Subcutaneous abdominal adipose tissue (tissue), 5 donors: ENCODE data around the gene RAB4B.
A peak's percentile ranks its signal among the peaks of the same experiment; 100 is the strongest.

Experiments used
- H3K27ac ChIP-seq: one replicate; pipeline ENCODE4 v1.7.0; 2013; ENCODE audit warnings: low read depth, mild to moderate bottlenecking, inconsistent platforms, low read length, moderate library complexity
- H3K27me3 ChIP-seq, 5 donors: one replicate each; pipeline ENCODE4 v1.7.0; 2013; ENCODE audit warnings: low read length in 5 of 5, inconsistent platforms in 1 of 5; ENCODE audit not compliant: control insufficient read depth in 5 of 5, insufficient read depth in 4 of 5
- H3K36me3 ChIP-seq, 5 donors: one replicate each; pipeline ENCODE4 v1.7.0; 2013; ENCODE audit warnings: low read length in 5 of 5; ENCODE audit not compliant: control insufficient read depth in 5 of 5, insufficient read depth in 5 of 5
- H3K4me1 ChIP-seq, 5 donors: one replicate each; pipeline ENCODE4 v1.7.0; 2013; ENCODE audit warnings: low read length in 5 of 5, mild to moderate bottlenecking in 3 of 5, moderate library complexity in 1 of 5; ENCODE audit not compliant: control insufficient read depth in 5 of 5, insufficient read depth in 5 of 5
- H3K4me3 ChIP-seq, 5 donors: one replicate each; pipeline ENCODE4 v1.7.0; 2013; ENCODE audit warnings: low read length in 5 of 5, low read depth in 1 of 5
- H3K9ac ChIP-seq, 5 donors: one replicate each; pipeline ENCODE4 v1.7.0; 2013; ENCODE audit warnings: low read length in 5 of 5, mild to moderate bottlenecking in 4 of 5, moderate library complexity in 3 of 5
- H3K9me3 ChIP-seq, 5 donors: one replicate each; pipeline ENCODE4 v1.7.0; 2013; ENCODE audit warnings: low read length in 5 of 5; ENCODE audit not compliant: control insufficient read depth in 5 of 5
- donor health status: healthy.
- donor health status: healthy.
- donor health status: healthy.
- donor health status: healthy.
- donor health status: healthy.

Gene RAB4B

DNA sequence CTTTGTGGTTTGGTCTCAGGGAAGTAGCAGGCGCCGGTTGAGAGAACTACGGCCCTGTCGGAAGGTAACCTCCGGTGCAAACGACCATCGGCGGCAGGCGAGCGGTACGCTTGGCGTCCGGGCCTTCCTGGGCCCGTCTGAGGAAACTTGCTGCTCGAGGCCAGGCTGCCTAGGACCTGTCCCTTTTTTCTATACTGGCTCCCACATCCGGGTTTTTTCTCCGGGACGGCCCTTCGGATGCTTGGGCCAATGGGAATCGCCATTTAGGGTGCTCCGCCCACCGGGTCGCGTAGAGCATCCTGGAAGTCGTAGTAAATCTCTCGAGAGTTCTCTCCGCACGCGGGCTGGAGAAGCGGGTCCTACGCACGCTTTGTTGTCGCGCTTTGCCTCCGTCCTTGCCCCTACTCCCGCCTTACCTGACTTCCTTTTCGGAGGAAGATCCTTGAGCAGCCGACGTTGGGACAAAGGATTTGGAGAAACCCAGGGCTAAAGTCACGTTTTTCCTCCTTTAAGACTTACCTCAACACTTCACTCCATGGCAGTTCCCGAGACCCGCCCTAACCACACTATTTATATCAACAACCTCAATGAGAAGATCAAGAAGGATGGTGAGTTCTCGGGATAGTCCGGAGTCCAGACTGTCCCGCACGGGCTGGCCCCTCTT lies 27.0 kb upstream of the RAB4B start, which contains the start of gene SNRPA:
SNRPA (plus strand) TSS at position 330 of the 664 bp plus-strand sequence; CDS start at position 536, 206 bp downstream.
- no peaks in the 10 kb centered on the region for H3K9me3 ChIP-seq
- no peaks in the 10 kb centered on the region for H3K27me3 ChIP-seq
- H3K9ac ChIP-seq, result peak within 1 kb of the TSS; percentile 86 to 97 (median 93)
- H3K36me3 ChIP-seq, result peaks cover 0 to 11% (median 8%) of the 10 kb centered on the region in 5 donors
- peak within 1 kb of the TSS; percentile 67 to 99 (median 89) for H3K4me3 ChIP-seq
- H3K4me1 ChIP-seq, result peaks cover 6 to 61% (median 57%) of the 10 kb centered on the region in 5 donors
- H3K27ac ChIP-seq, result peak within 1 kb of the TSS; percentile 97

GRCh38 chr19:40752257-40752781 lies 25.7 kb upstream of the RAB4B start:
- Histone ChIP-seq H3K9ac (peak overlapping the region in 1 of 5 donors; percentile 30), H3K9me3 (no peaks in the 10 kb centered on the region), H3K27me3 (no peaks in the 10 kb centered on the region), H3K27ac (no peak overlapping the region), H3K4me1 (peaks cover 6 to 71% (median 64%) of the 10 kb centered on the region in 5 donors), H3K36me3 (peaks cover 0 to 23% (median 18%) of the 10 kb centered on the region in 5 donors), H3K4me3 (peak overlapping the region in 4 of 5 donors; percentile 67 to 94 (median 87))

DNA sequence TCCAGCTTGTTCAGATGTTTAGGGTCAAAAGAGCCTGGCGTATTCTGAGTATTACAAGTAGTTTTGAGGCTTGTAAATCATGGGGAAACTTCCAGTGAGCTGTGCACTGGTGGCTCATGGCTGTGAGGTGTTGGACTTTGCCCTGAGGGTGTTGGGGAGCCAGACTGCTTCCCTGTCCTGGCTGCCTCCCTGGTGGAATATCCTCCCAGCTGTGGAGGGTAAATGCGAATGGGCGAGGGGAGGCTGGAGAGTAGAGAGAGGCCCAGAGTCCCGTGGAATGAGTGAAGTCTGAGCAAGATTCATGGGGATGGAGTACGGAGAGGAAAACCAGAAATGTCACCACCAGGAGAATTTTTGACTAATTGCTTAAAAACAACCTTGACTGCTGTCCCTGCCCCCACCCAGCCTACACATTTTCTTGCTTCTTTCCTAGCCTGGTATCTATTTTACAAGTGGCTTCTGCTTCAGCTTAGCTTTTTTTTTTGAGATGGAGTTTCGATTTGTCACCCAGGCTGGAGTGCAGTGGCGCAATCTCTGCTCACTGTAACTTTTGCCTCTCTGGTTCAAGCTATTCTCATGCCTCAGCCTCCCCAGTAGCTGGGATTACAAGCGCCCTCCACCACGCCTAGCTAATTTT lies 23.3 kb upstream of the RAB4B start:
- Histone ChIP-seq H3K4me3 (peak overlapping the region in 4 of 5 donors; percentile 2 to 34 (median 16)), H3K27ac (no peak overlapping the region), H3K4me1 (peaks cover 6 to 60% (median 51%) of the 10 kb centered on the region in 5 donors), H3K27me3 (no peaks in the 10 kb centered on the region), H3K9ac (peak overlapping the region in 4 of 5 donors; percentile 20 to 63 (median 50)), H3K9me3 (no peaks in the 10 kb centered on the region), H3K36me3 (peaks cover 5 to 44% (median 36%) of the 10 kb centered on the region in 5 donors)

DNA sequence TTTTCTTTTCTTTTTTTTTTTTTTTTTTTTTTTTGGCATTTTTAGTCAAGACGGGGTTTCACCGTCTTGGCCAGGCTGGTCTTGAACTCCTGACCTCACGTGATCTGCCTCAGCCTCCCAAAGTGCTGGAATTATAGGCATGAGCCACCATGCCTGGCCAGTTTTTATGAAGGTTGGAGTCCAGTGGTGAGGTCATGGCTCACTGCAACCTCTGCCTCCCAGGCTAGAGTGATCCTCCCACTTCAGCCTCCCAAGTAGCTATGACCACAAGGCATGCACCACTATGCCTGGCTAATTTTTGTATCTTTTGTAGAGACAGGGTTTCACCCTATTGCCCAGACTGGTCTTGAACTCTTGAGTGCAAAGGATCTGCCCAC lies 22.8 kb upstream of the RAB4B start:
- Histone ChIP-seq H3K4me3 (no peak overlapping the region), H3K4me1 (peaks cover 6 to 55% (median 46%) of the 10 kb centered on the region in 5 donors), H3K9me3 (no peaks in the 10 kb centered on the region), H3K27ac (no peak overlapping the region), H3K36me3 (peaks cover 7 to 49% (median 41%) of the 10 kb centered on the region in 5 donors), H3K27me3 (no peaks in the 10 kb centered on the region), H3K9ac (no peak overlapping the region)

DNA sequence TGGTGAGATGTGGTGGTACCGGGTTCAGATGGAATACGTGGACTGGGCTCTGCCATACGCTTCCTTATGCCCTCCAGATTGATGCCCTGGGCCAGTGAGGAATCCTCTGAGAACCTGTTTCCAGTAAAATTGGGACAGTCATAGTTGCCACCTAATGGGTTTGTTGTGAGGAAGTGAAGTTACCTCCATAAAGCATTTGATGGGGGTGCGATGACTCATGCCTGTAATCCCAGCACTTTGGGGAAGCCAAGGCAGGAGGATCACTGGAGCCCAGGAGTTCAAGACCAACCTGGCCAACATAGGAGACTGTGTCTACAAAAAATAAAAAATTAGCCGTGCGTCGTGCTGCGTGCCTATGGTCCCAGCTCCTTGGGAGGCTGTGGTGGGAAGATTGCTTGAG lies 22.3 kb upstream of the RAB4B start:
- H3K9me3 ChIP-seq, result no peaks in the 10 kb centered on the region
- no peak overlapping the region for H3K27ac ChIP-seq
- no peaks in the 10 kb centered on the region for H3K27me3 ChIP-seq
- H3K4me1 ChIP-seq, result peaks cover 6 to 55% (median 50%) of the 10 kb centered on the region in 5 donors
- H3K9ac ChIP-seq, result no peak overlapping the region
- H3K4me3 ChIP-seq, result no peak overlapping the region
- H3K36me3 ChIP-seq, result peaks cover 8 to 54% (median 47%) of the 10 kb centered on the region in 5 donors

- Histone ChIP-seq H3K4me3 (no peak overlapping the region), H3K36me3 (peaks cover 10 to 63% (median 54%) of the 10 kb centered on the region in 5 donors), H3K9me3 (no peaks in the 10 kb centered on the region), H3K27me3 (no peaks in the 10 kb centered on the region), H3K27ac (no peak overlapping the region), H3K9ac (no peak overlapping the region), H3K4me1 (peaks cover 6 to 55% (median 44%) of the 10 kb centered on the region in 5 donors)
Measured at GRCh38 chr19:40756502-40757110, 21.4 kb upstream of the RAB4B start.

DNA sequence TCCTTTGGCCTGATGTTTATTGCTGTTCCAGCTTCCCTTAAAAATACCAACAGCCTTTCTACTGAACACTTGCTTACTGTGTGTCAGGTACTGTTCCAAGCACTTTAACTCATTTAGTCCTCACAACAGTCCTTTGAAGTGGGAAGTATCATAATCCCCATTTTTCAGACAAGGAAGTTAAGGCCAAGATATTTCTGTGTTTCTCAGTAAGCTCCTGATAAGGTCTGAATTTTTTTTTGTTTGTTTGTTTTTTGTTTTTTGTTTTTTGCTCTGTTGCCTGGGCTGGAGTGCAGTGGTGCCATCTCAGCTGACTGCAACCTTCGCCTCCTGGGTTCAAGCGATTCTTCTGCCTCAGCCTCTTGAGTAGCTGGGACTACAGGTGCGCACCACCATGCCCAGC lies 19.6 kb upstream of the RAB4B start:
- H3K9ac ChIP-seq, result no peak overlapping the region
- peaks cover 6 to 45% (median 27%) of the 10 kb centered on the region in 5 donors for H3K4me1 ChIP-seq
- no peaks in the 10 kb centered on the region for H3K9me3 ChIP-seq
- no peak overlapping the region for H3K27ac ChIP-seq
- no peaks in the 10 kb centered on the region for H3K27me3 ChIP-seq
- H3K36me3 ChIP-seq, result peaks cover 10 to 81% (median 72%) of the 10 kb centered on the region in 5 donors
- no peak overlapping the region for H3K4me3 ChIP-seq

DNA sequence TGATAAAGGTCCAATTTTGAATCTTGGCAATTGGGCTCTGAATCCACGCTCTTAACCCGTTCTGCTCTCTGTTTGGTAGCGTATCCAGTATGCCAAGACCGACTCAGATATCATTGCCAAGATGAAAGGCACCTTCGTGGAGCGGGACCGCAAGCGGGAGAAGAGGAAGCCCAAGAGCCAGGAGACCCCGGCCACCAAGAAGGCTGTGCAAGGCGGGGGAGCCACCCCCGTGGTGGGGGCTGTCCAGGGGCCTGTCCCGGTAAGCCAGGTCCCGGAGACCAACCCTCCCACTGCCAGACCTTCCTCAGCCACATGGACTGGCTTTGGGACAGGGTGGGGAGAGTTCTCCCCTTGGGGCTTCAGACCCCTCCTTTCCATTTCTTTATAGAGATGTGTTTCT lies 18.7 kb upstream of the RAB4B start:
- no peak overlapping the region for H3K9ac ChIP-seq
- H3K4me3 ChIP-seq, result no peak overlapping the region
- peaks cover 10 to 89% (median 80%) of the 10 kb centered on the region in 5 donors for H3K36me3 ChIP-seq
- H3K27me3 ChIP-seq, result no peaks in the 10 kb centered on the region
- no peaks in the 10 kb centered on the region for H3K9me3 ChIP-seq
- H3K27ac ChIP-seq, result no peak overlapping the region
- H3K4me1 ChIP-seq, result peaks cover 4 to 41% (median 19%) of the 10 kb centered on the region in 5 donors

GRCh38 chr19:40762754-40763470 lies 15.1 kb upstream of the RAB4B start:
- H3K36me3 ChIP-seq, result peaks cover 14 to 84% (median 75%) of the 10 kb centered on the region in 5 donors
- no peaks in the 10 kb centered on the region for H3K27me3 ChIP-seq
- H3K27ac ChIP-seq, result no peak overlapping the region
- peaks cover 0 to 24% (median 0%) of the 10 kb centered on the region in 5 donors for H3K4me1 ChIP-seq
- H3K9me3 ChIP-seq, result no peaks in the 10 kb centered on the region
- H3K4me3 ChIP-seq, result no peak overlapping the region
- H3K9ac ChIP-seq, result no peak overlapping the region
